Measurements from ENCODE around the gene MYO1B.

- TF ChIP-seq EGR1 (IDR thresholded peaks at IDR 0.05; ENCODE audit: borderline replicate concordance, low read depth, low read length) (no peak), RNF2 (IDR thresholded peaks at IDR 0.05; ENCODE audit: borderline replicate concordance, low read depth, low read length, missing control alignments, poor library complexity, severe bottlenecking) (no peak), CTCF (IDR thresholded peaks at IDR 0.05; ENCODE audit: control extremely low read depth in 1 of 3, insufficient read depth in 1 of 3, low read depth in 1 of 3, low read length in 3 of 3) (no peak), EP300 (IDR thresholded peaks at IDR 0.05; ENCODE audit: borderline replicate concordance in 1 of 2, low read depth in 2 of 2, low read length in 2 of 2) (no peak), KDM1A (IDR thresholded peaks at IDR 0.05; ENCODE audit: borderline replicate concordance, low read length) (no peak), POLR2AphosphoS5 (IDR thresholded peaks at IDR 0.05; ENCODE audit: low read depth, low read length) (no peak), TEAD4 (IDR thresholded peaks at IDR 0.05; ENCODE audit: low read depth, low read length) (no peak), CBX8 (IDR thresholded peaks at IDR 0.05; ENCODE audit: borderline replicate concordance, low read depth, low read length) (no peak), SP1 (IDR thresholded peaks at IDR 0.05; ENCODE audit: low read depth, low read length) (no peak), EZH2 (IDR thresholded peaks at IDR 0.05; ENCODE audit: low read depth, low read length, severe bottlenecking) (no peak), TCF12 (IDR thresholded peaks at IDR 0.05; ENCODE audit: low read depth, low read length) (no peak), POLR2A (IDR thresholded peaks at IDR 0.05; ENCODE audit: control extremely low read depth in 1 of 2, low read depth in 2 of 2, low read length in 2 of 2) (no peak), CREB1 (IDR thresholded peaks at IDR 0.05) (no peak)
Measured at GRCh38 chr2:191462370-191462769, 217.2 kb downstream of the MYO1B start.

Measured in H1 (cell line).